GM12878 (cell line): ENCODE results near the gene MAPK1IP1L. TPM values are rescaled to one million over a fixed set of nuclear protein-coding genes. Genes with fewer than 3 reads are reported as not detected.

ENCODE experiments used
- ATAC-seq: fragments of 200-7000 bp; cut with Tn5 transposase; 3 replicates; pipeline ENCODE4 v1.9.1; 2020; ENCODE audit warnings: mild to moderate bottlenecking, moderate library complexity
- BruUV-seq: library from RNA; stranded (reverse); fragments of 400-500 nt; replicated peaks from 2 replicates; lab custom pipeline; 2021; lab: Mats Ljungman, UMichigan
- CTCF ChIA-PET: fragments of 300-600 bp; sonication (Branson Sonifier 250); formaldehyde crosslinking; extraction: SDS; loops from one replicate; lab custom pipeline; 2021; ENCODE audit warnings: inconsistent platforms; lab: Yijun Ruan, JAX
- POLR2A ChIA-PET: fragments of 350-600 bp; formaldehyde crosslinking; extraction: SDS; loops from one replicate; lab custom pipeline; 2021; ENCODE audit warnings: inconsistent platforms; lab: Charles Lee
- RAD21 ChIA-PET: fragments of 300-600 bp; sonication (Branson Sonifier 250); formaldehyde crosslinking; loops from one replicate; lab custom pipeline; 2023; ENCODE audit warnings: antibody characterized with exemption; ENCODE audit not compliant: unreplicated experiment; lab: Charles Lee
- SMC1A ChIA-PET: fragments of 300-600 bp; sonication (Branson Sonifier 250); formaldehyde crosslinking; loops from one replicate; lab custom pipeline; 2023; ENCODE audit not compliant: unreplicated experiment, uncharacterized antibody; lab: Charles Lee
- DNase-seq: peaks from one replicate; pipeline ENCODE4 v3.0.0-alpha.2; 2011; ENCODE audit warnings: low read depth, low spot score
- FAIRE-seq: peaks from 3 replicates; lab custom pipeline; 2011; peaks lifted over from hg19 to GRCh38; lab: Jason Lieb, UNC
- H2AFZ ChIP-seq: 2 replicates; pipeline ENCODE4 v1.6.0; 2011; ENCODE audit warnings: low read depth, low read length, control low read depth; ENCODE audit not compliant: control insufficient read depth
- H3K27ac ChIP-seq: 2 replicates; pipeline ENCODE4 v1.5.1; 2011; ENCODE audit warnings: control low read depth; ENCODE audit not compliant: control insufficient read depth, insufficient read depth
- H3K27me3 ChIP-seq, 2 experiments: replicated peaks in 1 of 2; 2 replicates each; pipeline versions ENCODE4 v1.6.0 to v1.6.1; 2011; ENCODE audit warnings: low read length in 1 of 2; ENCODE audit not compliant: control insufficient read depth in 2 of 2, insufficient read depth in 2 of 2
- H3K36me3 ChIP-seq, 2 experiments: 2 replicates each; pipeline ENCODE4 v1.5.1; 2011; ENCODE audit warnings: low read length in 1 of 2; ENCODE audit not compliant: control insufficient read depth in 2 of 2, insufficient read depth in 2 of 2
- H3K4me1 ChIP-seq: 2 replicates; pipeline ENCODE4 v1.6.1; 2011; ENCODE audit warnings: mild to moderate bottlenecking, low read length, moderate library complexity, mixed read lengths; ENCODE audit not compliant: control insufficient read depth, insufficient read depth
- H3K4me2 ChIP-seq: 2 replicates; pipeline ENCODE4 v1.6.0; 2011; ENCODE audit warnings: control low read depth; ENCODE audit not compliant: control insufficient read depth, insufficient read depth
- H3K4me3 ChIP-seq: fragments of 200-600 bp; sonication (generic); 2 replicates; pipeline ENCODE4 v1.5.1; 2016
- H3K79me2 ChIP-seq: 2 replicates; pipeline ENCODE4 v1.6.0; 2011; ENCODE audit warnings: low read length; ENCODE audit not compliant: control insufficient read depth, insufficient read depth
- H3K9ac ChIP-seq: 2 replicates; pipeline ENCODE4 v1.8.0; 2011; ENCODE audit warnings: low read length, control low read depth, mixed read lengths; ENCODE audit not compliant: control insufficient read depth, insufficient read depth
- H3K9me3 ChIP-seq: replicated peaks from 3 replicates; pipeline ENCODE4 v1.5.1; 2011; ENCODE audit warnings: mild to moderate bottlenecking, low read length; ENCODE audit not compliant: control insufficient read depth, insufficient read depth
- H4K20me1 ChIP-seq: 2 replicates; pipeline ENCODE4 v1.6.0; 2011; ENCODE audit not compliant: control insufficient read depth, insufficient read depth
- ATF2 ChIP-seq: IDR thresholded peaks from 2 replicates; pipeline ENCODE4 v1.6.1; 2012; ENCODE audit warnings: low read length, inconsistent platforms
- BRCA1 ChIP-seq: IDR thresholded peaks from 2 replicates; pipeline ENCODE4 v1.6.1; 2011; ENCODE audit warnings: low read depth, low read length, improper control_type of control experiment
- CHD1 ChIP-seq: IDR thresholded peaks from 2 replicates; pipeline ENCODE4 v1.6.1; 2012; ENCODE audit warnings: low read depth, low read length, improper control_type of control experiment
- NFXL1 ChIP-seq: fragments of 450-650 bp; IDR thresholded peaks from 2 replicates; pipeline ENCODE4 v1.6.1; 2017; ENCODE audit warnings: antibody characterized with exemption, mild to moderate bottlenecking, borderline replicate concordance
- PKNOX1 ChIP-seq: fragments of 450-650 bp; IDR thresholded peaks from 2 replicates; pipeline ENCODE4 v1.6.1; 2016; ENCODE audit warnings: mild to moderate bottlenecking
- RBBP5 ChIP-seq: fragments of 200-600 bp; sonication (generic); conservative IDR thresholded peaks from 2 replicates; pipeline ENCODE4 v1.6.1; 2016
- ZBTB40 ChIP-seq: fragments of 450-650 bp; IDR thresholded peaks from 2 replicates; pipeline ENCODE4 v1.6.1; 2016; ENCODE audit warnings: mild to moderate bottlenecking, moderate library complexity, borderline replicate concordance
- WGBS: methylation state at CpG from one replicate; pipeline ENCODE4 v1.1.6; 2016; ENCODE audit warnings: low lambda C conversion rate; ENCODE audit not compliant: insufficient replicate concordance, insufficient coverage; ENCODE audit errors: missing lambda C conversion rate; 5-methylcytosine and 5-hydroxymethylcytosine counted together
- in situ Hi-C: fragments of 300-500 bp; cut with MboI; formaldehyde crosslinking; loops from 9 replicates; pipeline ENCODE4 v1.14.3; 2018; ENCODE audit warnings: mixed read lengths
- intact Hi-C: fragments of 100-400 bp; cut with micrococcal nuclease; formaldehyde crosslinking; loops from one replicate; pipeline ENCODE4 v1.14.2; 2022; ENCODE audit not compliant: unreplicated experiment
- polyA plus RNA-seq, 11 experiments: library from polyadenylated mRNA; depleted of rRNA in 4 of 11; unstranded in 6 of 11; stranded (reverse) in 5 of 11; fragments of >200 nt; fragmentation: Nextera tagmentation in 4 of 11; fragmentation: Illumina TruSeq in 1 of 11; extraction: Ambion mirVana in 4 of 11; extraction: Trizol in 1 of 11; gene quantifications; 1 replicate in 1 of 11; 2 replicates in 10 of 11; pipeline versions ENCODE4 v1.2.1 to v1.2.3, GENCODE V29; 2011 to 2016; ENCODE audit warnings: inconsistent platforms in 2 of 11, missing spikeins in 2 of 11, low read depth in 1 of 11
- total RNA-seq, 4 experiments: library from RNA; depleted of rRNA in 3 of 4; stranded (reverse); fragments of >200 nt in 3 of 4; fragmentation: Illumina TruSeq in 1 of 4; extraction: Trizol in 1 of 4; gene quantifications; 2 replicates each; pipeline versions ENCODE4 v1.2.1 to v1.2.3, GENCODE V29; 2013 to 2021

MAPK1IP1L gene
- total and polyA plus RNA-seq, 10 of the 15 experiments (the other 5 are each of a cell fraction or from before 2014, with no cell fraction given) = 44.6 to 117 (median 73.0) TPM

GRCh38 chr14:55028476-55028875 is 23.0 kb upstream of the MAPK1IP1L start:
- no peak for FAIRE-seq
- Histone ChIP-seq H3K4me1 (no peaks in the 10 kb centered on the region), H3K9me3 (no peaks in the 10 kb centered on the region), H3K79me2 (peaks cover 86% of the 10 kb centered on the region), H4K20me1 (no peaks in the 10 kb centered on the region), H3K9ac (peak overlapping the region; percentile 84), H3K4me3 (peak overlapping the region; percentile 78), H3K27me3 (no peaks in the 10 kb centered on the region), H3K27ac (peak overlapping the region; percentile 91; the same call in 1 of the 2 replicates), H3K4me2 (peak overlapping the region; percentile 70), H3K36me3 (peaks cover 0 to 9% of the 10 kb centered on the region in 2 experiments; a peak in 1 of 4 replicates), H2AFZ (no peak overlapping the region)
- POLR2A ChIA-PET = interaction anchor here (0.7 to 1.7 kb wide), 5 partner anchors 14 to 163 kb away, joined by 3 to 7 read pairs (median 3); partner anchors contain the start of genes DLGAP5 and MAPK1IP1L
- TF ChIP-seq ZBTB40 = no peak
- TF ChIP-seq RBBP5 = no peak
- no peak for TF ChIP-seq ATF2
- no peak for TF ChIP-seq CHD1
- TF ChIP-seq PKNOX1 = peak; percentile 42; the same call in 1 of the 2 replicates
- TF ChIP-seq NFXL1 = no peak
- TF ChIP-seq BRCA1 = no peak
- DNase-seq = no peak
- SMC1A ChIA-PET = interaction anchor here (0.8 to 3.8 kb wide), 10 partner anchors 17 to 209 kb away, joined by 3 to 42 read pairs (median 4); partner anchors contain the start of genes GCH1 and MAPK1IP1L
- no peak for ATAC-seq
- intact Hi-C loops (loop anchor here (5.0 kb wide), 1 partner anchor 126 kb away; the partner anchor contains the start of gene GCH1), in situ Hi-C loops (no loop called here)
- no TSS peak for BruUV-seq
- CTCF ChIA-PET = interaction anchor here (0.7 to 7.3 kb wide), 4 partner anchors 17 to 114 kb away, joined by 4 to 44 read pairs (median 8); partner anchors contain the start of gene MAPK1IP1L
- RAD21 ChIA-PET = interaction anchor here (0.6 to 6.1 kb wide), 7 partner anchors 16 to 163 kb away, joined by 3 to 68 read pairs (median 5); partner anchors contain the start of genes DLGAP5 and MAPK1IP1L
- WGBS = 1% methylated on average over 4 of the region's 4 CpGs
